Ectodermal cell (in vitro differentiated cells): ENCODE results near the gene PAK5.

ENCODE experiments used
- H3K27ac ChIP-seq: 2 replicates; pipeline ENCODE4 v1.7.0; 2013; ENCODE audit warnings: mild to moderate bottlenecking, low read depth, low read length; ENCODE audit not compliant: insufficient read depth, poor library complexity, severe bottlenecking
- H3K27me3 ChIP-seq: 2 replicates; pipeline ENCODE4 v1.7.0; 2013; ENCODE audit warnings: mild to moderate bottlenecking, low read length; ENCODE audit not compliant: insufficient read depth, control insufficient read depth, poor library complexity, severe bottlenecking
- H3K36me3 ChIP-seq: one replicate; pipeline ENCODE4 v1.7.0; 2013; ENCODE audit warnings: low read length; ENCODE audit not compliant: control insufficient read depth, insufficient read depth
- H3K4me1 ChIP-seq: one replicate; pipeline ENCODE4 v1.7.0; 2013; ENCODE audit warnings: low read length; ENCODE audit not compliant: control insufficient read depth, insufficient read depth
- H3K4me3 ChIP-seq: 2 replicates; pipeline ENCODE4 v1.7.0; 2013; ENCODE audit warnings: low read depth, low read length, control low read depth; ENCODE audit not compliant: insufficient read depth
- H3K9me3 ChIP-seq: 2 replicates; pipeline ENCODE4 v1.7.0; 2013; ENCODE audit warnings: mild to moderate bottlenecking, low read length, moderate library complexity; ENCODE audit not compliant: control insufficient read depth
- WGBS, 2 experiments: methylation state at CpG; one replicate each; pipeline ENCODE4 v1.1.7; 2013; ENCODE audit warnings: missing lambda C conversion rate in 2 of 2; 5-methylcytosine and 5-hydroxymethylcytosine counted together

Gene PAK5

DNA sequence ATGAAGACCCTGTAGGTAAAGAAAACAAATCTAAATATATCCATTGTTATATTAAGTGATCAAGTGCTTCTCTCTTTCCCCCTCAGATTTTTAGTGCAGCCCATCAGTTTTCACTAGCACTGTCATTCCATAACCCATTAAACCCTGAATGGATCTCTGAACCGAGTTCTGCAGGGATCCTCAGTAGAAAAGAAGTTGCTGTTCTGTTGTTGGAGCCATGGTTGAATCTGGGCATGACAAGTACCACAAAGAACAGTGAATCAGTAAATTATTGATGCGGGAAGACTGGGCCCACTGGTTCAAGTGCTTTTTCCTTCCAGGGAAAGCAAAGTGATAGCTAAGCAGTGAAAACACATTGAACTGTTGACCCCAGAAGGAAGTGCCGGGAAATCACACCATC lies 264.1 kb downstream of the PAK5 start:
- 70 to 79% methylated on average over 3 of the region's 3 CpGs for WGBS, 2 experiments
- peaks cover 19% of the 10 kb centered on the region for H3K27me3 ChIP-seq
- H3K36me3 ChIP-seq = no peaks in the 10 kb centered on the region
- no peak overlapping the region for H3K4me3 ChIP-seq
- H3K9me3 ChIP-seq = no peaks in the 10 kb centered on the region
- peaks cover 47% of the 10 kb centered on the region for H3K4me1 ChIP-seq
- peak overlapping the region; percentile 38 for H3K27ac ChIP-seq

GRCh38 chr20:9574181-9574580 lies 264.7 kb downstream of the PAK5 start:
- Histone ChIP-seq H3K4me1 (peaks cover 47% of the 10 kb centered on the region), H3K27me3 (peaks cover 24% of the 10 kb centered on the region), H3K4me3 (no peak overlapping the region), H3K36me3 (no peaks in the 10 kb centered on the region), H3K27ac (peak overlapping the region; percentile 64), H3K9me3 (no peaks in the 10 kb centered on the region)
- WGBS, 2 experiments = 9 to 15% methylated on average over 7 of the region's 7 CpGs

- H3K27me3 ChIP-seq = peaks cover 27% of the 10 kb centered on the region
- H3K36me3 ChIP-seq = no peaks in the 10 kb centered on the region
- no peak overlapping the region for H3K4me3 ChIP-seq
- peak overlapping the region; percentile 64 for H3K27ac ChIP-seq
- WGBS, 2 experiments = 22 to 26% methylated on average over 13 of the region's 13 CpGs
- peaks cover 47% of the 10 kb centered on the region for H3K4me1 ChIP-seq
- H3K9me3 ChIP-seq = no peaks in the 10 kb centered on the region
These were observed 265.3 kb downstream of the PAK5 start for GRCh38 chr20:9573335-9574151.

DNA sequence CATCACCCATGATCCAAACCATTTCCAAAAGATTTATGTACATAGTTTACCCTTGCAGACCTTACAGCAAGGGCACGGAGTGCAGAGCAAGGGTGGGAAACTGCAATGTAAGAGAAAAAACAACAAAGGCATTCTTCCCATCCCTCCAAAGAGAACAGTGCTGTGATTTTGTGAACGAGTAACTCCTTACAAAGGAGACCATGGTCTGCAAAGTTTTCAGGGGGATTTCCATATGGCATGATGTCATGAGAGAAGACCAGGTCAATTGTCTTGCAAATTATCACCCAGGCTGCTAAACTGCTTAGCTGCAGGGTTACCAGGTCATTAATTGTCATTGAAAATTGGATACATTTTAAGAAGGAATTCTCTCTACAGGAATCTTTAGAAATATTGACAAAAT lies 266.2 kb downstream of the PAK5 start:
- H3K9me3 ChIP-seq = no peaks in the 10 kb centered on the region
- peaks cover 27% of the 10 kb centered on the region for H3K27me3 ChIP-seq
- WGBS, 2 experiments = 0% methylated on average over 2 of the region's 2 CpGs
- H3K27ac ChIP-seq = peak overlapping the region; percentile 79
- no peak overlapping the region for H3K4me3 ChIP-seq
- H3K36me3 ChIP-seq = no peaks in the 10 kb centered on the region
- peaks cover 43% of the 10 kb centered on the region for H3K4me1 ChIP-seq

- Histone ChIP-seq H3K36me3 (no peaks in the 10 kb centered on the region), H3K27me3 (peaks cover 27% of the 10 kb centered on the region), H3K4me1 (peaks cover 42% of the 10 kb centered on the region), H3K4me3 (no peak overlapping the region), H3K27ac (no peak overlapping the region), H3K9me3 (no peaks in the 10 kb centered on the region)
- WGBS, 2 experiments = 65 to 70% methylated on average over 3 of the region's 3 CpGs
These were observed 267.1 kb downstream of the PAK5 start for GRCh38 chr20:9571783-9572182.

- Histone ChIP-seq H3K4me3 (no peak overlapping the region), H3K27me3 (peaks cover 27% of the 10 kb centered on the region), H3K27ac (no peak overlapping the region), H3K9me3 (no peaks in the 10 kb centered on the region), H3K4me1 (peaks cover 42% of the 10 kb centered on the region), H3K36me3 (no peaks in the 10 kb centered on the region)
- WGBS, 2 experiments = 88% methylated on average over 2 of the region's 2 CpGs
These were observed 268.3 kb downstream of the PAK5 start for GRCh38 chr20:9570612-9571011.

DNA sequence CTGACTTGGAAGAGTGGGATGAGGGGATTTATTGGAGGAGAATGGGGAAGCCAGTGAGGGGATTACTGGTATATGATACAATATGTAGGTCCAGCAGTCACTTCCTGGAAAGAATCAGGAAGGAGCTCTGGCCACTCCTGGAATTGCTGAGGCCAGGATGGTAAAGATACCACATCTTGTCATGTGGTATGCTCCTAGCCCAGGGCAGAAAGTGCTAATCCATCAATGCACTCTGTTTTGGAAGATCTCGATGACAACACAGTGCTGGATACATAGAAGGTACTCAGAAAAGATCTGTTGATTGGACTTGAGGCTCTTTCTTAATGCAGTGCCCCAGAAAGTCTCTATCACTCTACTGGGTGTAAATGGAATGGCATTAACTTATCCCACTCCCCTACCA lies 271.9 kb downstream of the PAK5 start:
- 83 to 94% methylated on average over 1 of the region's 1 CpG for WGBS, 2 experiments
- no peaks in the 10 kb centered on the region for H3K36me3 ChIP-seq
- no peak overlapping the region for H3K4me3 ChIP-seq
- peaks cover 13% of the 10 kb centered on the region for H3K4me1 ChIP-seq
- H3K27me3 ChIP-seq = peaks cover 20% of the 10 kb centered on the region
- H3K27ac ChIP-seq = no peak overlapping the region
- H3K9me3 ChIP-seq = no peaks in the 10 kb centered on the region

DNA sequence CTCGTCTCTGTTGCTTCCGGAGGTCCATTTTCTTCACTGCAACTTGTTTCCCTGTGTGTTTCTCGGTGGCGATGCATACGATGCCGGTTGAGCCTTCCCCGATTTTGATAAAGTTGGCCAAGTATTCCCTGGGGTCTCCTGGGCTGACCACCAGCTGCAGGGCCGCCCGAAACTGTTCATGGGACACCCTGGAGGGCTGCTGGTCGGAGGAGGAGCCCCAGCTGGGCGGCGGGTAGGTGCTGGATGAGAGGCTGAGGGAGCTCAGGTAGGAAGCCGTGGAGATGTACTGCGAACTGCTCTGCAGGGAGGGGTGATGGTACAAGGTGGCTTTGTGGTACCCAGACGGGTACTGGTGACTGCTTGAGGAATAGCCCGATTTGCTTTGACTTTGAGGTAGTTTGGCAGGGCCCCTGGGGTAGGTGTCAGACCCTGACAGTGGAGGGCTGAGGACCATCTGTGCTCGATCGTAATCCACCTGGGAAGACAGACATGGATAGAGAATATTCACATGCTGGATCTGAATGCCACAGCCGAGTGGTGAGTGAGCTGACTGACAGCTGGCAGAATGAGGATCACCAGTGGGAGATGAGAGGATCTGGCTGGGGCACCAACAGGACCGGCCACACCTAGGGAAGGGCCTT lies 272.8 kb downstream of the PAK5 start:
- H3K4me1 ChIP-seq = peaks cover 5% of the 10 kb centered on the region
- peaks cover 13% of the 10 kb centered on the region for H3K27me3 ChIP-seq
- 93 to 96% methylated on average over 20 of the region's 20 CpGs for WGBS, 2 experiments
- H3K36me3 ChIP-seq = no peaks in the 10 kb centered on the region
- no peak overlapping the region for H3K27ac ChIP-seq
- H3K9me3 ChIP-seq = no peaks in the 10 kb centered on the region
- H3K4me3 ChIP-seq = no peak overlapping the region

- no peaks in the 10 kb centered on the region for H3K36me3 ChIP-seq
- H3K9me3 ChIP-seq = no peaks in the 10 kb centered on the region
- WGBS, 2 experiments = 93 to 96% methylated on average over 4 of the region's 4 CpGs
- H3K4me3 ChIP-seq = no peak overlapping the region
- H3K4me1 ChIP-seq = no peaks in the 10 kb centered on the region
- no peaks in the 10 kb centered on the region for H3K27me3 ChIP-seq
- H3K27ac ChIP-seq = no peak overlapping the region
These were observed 281.5 kb downstream of the PAK5 start for GRCh38 chr20:9557411-9557810.

DNA sequence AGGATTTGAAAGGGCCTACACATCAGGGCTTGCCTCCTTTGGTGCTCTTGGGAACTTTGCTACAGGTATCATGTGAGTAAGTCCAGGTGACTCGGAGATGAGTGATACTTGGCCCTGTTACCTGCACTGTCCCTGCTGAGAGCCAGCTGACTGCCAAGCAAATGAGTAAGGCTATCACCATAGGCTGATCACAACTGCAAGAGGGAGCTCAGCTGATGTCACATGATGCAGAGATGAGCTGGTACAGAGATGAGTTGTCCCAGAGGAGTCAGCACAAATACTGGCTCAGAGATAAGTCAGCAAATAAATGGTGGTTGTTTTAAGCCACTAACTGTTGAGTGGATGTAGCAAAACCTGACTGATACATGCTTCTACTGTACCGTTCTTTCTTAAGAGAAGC lies 283.1 kb downstream of the PAK5 start:
- H3K9me3 ChIP-seq = no peaks in the 10 kb centered on the region
- no peaks in the 10 kb centered on the region for H3K4me1 ChIP-seq
- no peaks in the 10 kb centered on the region for H3K36me3 ChIP-seq
- WGBS, 2 experiments = 94 to 99% methylated on average over 2 of the region's 2 CpGs
- H3K4me3 ChIP-seq = no peak overlapping the region
- no peaks in the 10 kb centered on the region for H3K27me3 ChIP-seq
- H3K27ac ChIP-seq = no peak overlapping the region
